Measurements from ENCODE around the gene FOXE3. TPM values are rescaled to one million over a fixed set of nuclear protein-coding genes. Genes with fewer than 3 reads are reported as not detected.

The FOXE3 gene
- total RNA-seq, 1 donor from 2014 or later: not detected

GRCh38 chr1:47388030-47388890, 27.8 kb upstream of the FOXE3 start:
- intact Hi-C loops (cut with micrococcal nuclease): loop anchor here (1.0 kb wide), 2 partner anchors 322 to 338 kb away; no protein-coding TSS in a partner anchor
- no peak for DNase-seq
- H3K9me3 Mint-ChIP-seq: no peaks in the 10 kb centered on the region
- CTCF ChIA-PET: interaction anchor here (0.8 to 5.2 kb wide), 7 partner anchors 8 to 367 kb away, joined by 3 to 42 read pairs (median 4); partner anchors contain the start of gene FOXD2
- H3K27me3 Mint-ChIP-seq: peaks cover 14% of the 10 kb centered on the region
- TF ChIP-seq CTCF (IDR thresholded peaks at IDR 0.05): no peak
- no peaks in the 10 kb centered on the region for H3K36me3 Mint-ChIP-seq (ENCODE audit: low read depth)
- POLR2A ChIA-PET: interaction anchor here (1.5 to 1.6 kb wide), 2 partner anchors 49 to 338 kb away, joined by 4 to 5 read pairs; partner anchors contain the start of gene FOXD2
- H3K27ac Mint-ChIP-seq: no peak overlapping the region
- no peak for ATAC-seq (ENCODE audit: low read depth)
- no peaks in the 10 kb centered on the region for H3K4me1 Mint-ChIP-seq
- no peak overlapping the region for H3K4me3 Mint-ChIP-seq

- ATAC-seq (ENCODE audit: low read depth) (no peak), DNase-seq (no peak)
- H3K4me1 Mint-ChIP-seq: no peaks in the 10 kb centered on the region
- peaks cover 14% of the 10 kb centered on the region for H3K27me3 Mint-ChIP-seq
- H3K4me3 Mint-ChIP-seq: no peak overlapping the region
- H3K9me3 Mint-ChIP-seq: no peaks in the 10 kb centered on the region
- no peaks in the 10 kb centered on the region for H3K36me3 Mint-ChIP-seq (ENCODE audit: low read depth)
- no peak for TF ChIP-seq CTCF (IDR thresholded peaks at IDR 0.05)
- intact Hi-C loops (cut with micrococcal nuclease): loop anchor here (1.0 kb wide), 2 partner anchors 321 to 337 kb away; no protein-coding TSS in a partner anchor
- POLR2A ChIA-PET: interaction anchor here (1.5 to 1.6 kb wide), 2 partner anchors 49 to 337 kb away, joined by 4 to 5 read pairs; partner anchors contain the start of gene FOXD2
- H3K27ac Mint-ChIP-seq: no peak overlapping the region
- CTCF ChIA-PET: interaction anchor here (1.0 to 5.2 kb wide), 6 partner anchors 8 to 366 kb away, joined by 3 to 42 read pairs (median 4); no protein-coding TSS in a partner anchor
These were observed 27.2 kb upstream of the FOXE3 start for GRCh38 chr1:47388891-47389238.

- Mint-ChIP-seq H3K4me3 (no peak overlapping the region), H3K4me1 (no peaks in the 10 kb centered on the region), H3K27me3 (peaks cover 20% of the 10 kb centered on the region), H3K36me3 (ENCODE audit: low read depth) (no peaks in the 10 kb centered on the region), H3K27ac (no peak overlapping the region), H3K9me3 (no peaks in the 10 kb centered on the region)
- TF ChIP-seq CTCF (IDR thresholded peaks at IDR 0.05): no peak
- intact Hi-C loops (cut with micrococcal nuclease): no loop called here
- no peak for ATAC-seq (ENCODE audit: low read depth)
- ChIA-PET CTCF (interaction anchor here (1.3 to 5.2 kb wide), 4 partner anchors 9 to 364 kb away, joined by 3 to 42 read pairs (median 7); no protein-coding TSS in a partner anchor), POLR2A (interaction anchor here (0.6 kb wide), 1 partner anchor 118 kb away, joined by 3 read pairs; no protein-coding TSS in a partner anchor)
- no peak for DNase-seq
These were observed 26.4 kb upstream of the FOXE3 start for GRCh38 chr1:47389731-47390130.

GRCh38 chr1:47390843-47391242, 25.2 kb upstream of the FOXE3 start:
- H3K4me1 Mint-ChIP-seq: no peaks in the 10 kb centered on the region
- ChIA-PET POLR2A (interaction anchor here (0.6 kb wide), 2 partner anchors 9 to 26 kb away, joined by 3 to 4 read pairs; no protein-coding TSS in a partner anchor), CTCF (interaction anchor here (5.2 kb wide), 1 partner anchor 335 kb away, joined by 42 read pairs; no protein-coding TSS in a partner anchor)
- H3K36me3 Mint-ChIP-seq (ENCODE audit: low read depth): no peaks in the 10 kb centered on the region
- peaks cover 20% of the 10 kb centered on the region for H3K27me3 Mint-ChIP-seq
- H3K9me3 Mint-ChIP-seq: no peaks in the 10 kb centered on the region
- ATAC-seq (ENCODE audit: low read depth) (no peak), DNase-seq (no peak)
- intact Hi-C loops (cut with micrococcal nuclease): no loop called here
- H3K4me3 Mint-ChIP-seq: no peak overlapping the region
- H3K27ac Mint-ChIP-seq: no peak overlapping the region
- TF ChIP-seq CTCF (IDR thresholded peaks at IDR 0.05): no peak

GRCh38 chr1:47393141-47393540, 22.9 kb upstream of the FOXE3 start:
- ATAC-seq (ENCODE audit: low read depth) (no peak), DNase-seq (no peak)
- H3K27me3 Mint-ChIP-seq: peaks cover 30% of the 10 kb centered on the region
- no peak for TF ChIP-seq CTCF (IDR thresholded peaks at IDR 0.05)
- ChIA-PET CTCF (no interaction called here), POLR2A (no interaction called here)
- no peak overlapping the region for H3K27ac Mint-ChIP-seq
- no peaks in the 10 kb centered on the region for H3K36me3 Mint-ChIP-seq (ENCODE audit: low read depth)
- H3K9me3 Mint-ChIP-seq: no peaks in the 10 kb centered on the region
- H3K4me3 Mint-ChIP-seq: no peak overlapping the region
- intact Hi-C loops (cut with micrococcal nuclease): no loop called here
- no peaks in the 10 kb centered on the region for H3K4me1 Mint-ChIP-seq

All from activated B cell treated with CpG ODN at 0.5 μM for 24 hours (primary cell).